Astrocyte (in vitro differentiated cells and primary cell): Measurements from ENCODE around the gene SCN8A. TPM values are rescaled to one million over a fixed set of nuclear protein-coding genes. Genes with fewer than 3 reads are reported as not detected.

Source experiments
- DNase-seq: peaks from one replicate; pipeline ENCODE4 v3.0.0-alpha.2; 2010; ENCODE audit warnings: low read depth
- FAIRE-seq: peaks from 2 replicates; lab custom pipeline; 2011; peaks lifted over from hg19 to GRCh38; lab: Jason Lieb, UNC
- H2AFZ ChIP-seq: 2 replicates; pipeline ENCODE4 v1.6.0; 2012; ENCODE audit warnings: low read depth, low read length, inconsistent platforms
- H3K27ac ChIP-seq: 2 replicates; pipeline ENCODE4 v1.5.1; 2011; ENCODE audit warnings: low read depth, low read length, inconsistent platforms
- H3K27me3 ChIP-seq: 2 replicates; pipeline ENCODE4 v1.6.0; 2011; ENCODE audit warnings: low read length, inconsistent platforms; ENCODE audit not compliant: insufficient read depth
- H3K36me3 ChIP-seq: 2 replicates; pipeline ENCODE4 v1.5.1; 2011; ENCODE audit warnings: low read length, inconsistent platforms; ENCODE audit not compliant: insufficient read depth
- H3K4me1 ChIP-seq: 2 replicates; pipeline ENCODE4 v1.5.1; 2011; ENCODE audit warnings: low read length, inconsistent platforms; ENCODE audit not compliant: insufficient read depth
- H3K4me2 ChIP-seq: 2 replicates; pipeline ENCODE4 v1.6.0; 2012; ENCODE audit warnings: low read length, inconsistent platforms
- H3K4me3 ChIP-seq: 2 replicates; pipeline ENCODE4 v1.5.1; 2011; ENCODE audit warnings: low read depth, mild to moderate bottlenecking, low read length, inconsistent platforms; ENCODE audit not compliant: insufficient read depth
- H3K79me2 ChIP-seq: 2 replicates; pipeline ENCODE4 v1.6.0; 2012; ENCODE audit warnings: mild to moderate bottlenecking, low read length, inconsistent platforms; ENCODE audit not compliant: insufficient read depth
- H3K9ac ChIP-seq: 2 replicates; pipeline ENCODE4 v1.6.0; 2012; ENCODE audit warnings: mild to moderate bottlenecking, low read length, inconsistent platforms
- H3K9me3 ChIP-seq: 2 replicates; pipeline ENCODE4 v1.5.1; 2012; ENCODE audit warnings: low read depth, mild to moderate bottlenecking, low read length, inconsistent platforms; ENCODE audit not compliant: insufficient read depth
- H4K20me1 ChIP-seq: 2 replicates; pipeline ENCODE4 v1.6.0; 2012; ENCODE audit warnings: low read length, inconsistent platforms; ENCODE audit not compliant: insufficient read depth
- H3K27ac Mint-ChIP-seq: one replicate; pipeline ENCODE4 v1.8.0; 2021; ENCODE audit warnings: mild to moderate bottlenecking, mixed read lengths; ENCODE audit not compliant: unreplicated experiment
- H3K27me3 Mint-ChIP-seq: one replicate; pipeline ENCODE4 v1.8.0; 2021; ENCODE audit warnings: low read depth, mixed read lengths; ENCODE audit not compliant: unreplicated experiment
- H3K36me3 Mint-ChIP-seq: one replicate; pipeline ENCODE4 v1.8.0; 2021; ENCODE audit warnings: low read depth, mixed read lengths; ENCODE audit not compliant: unreplicated experiment
- H3K4me1 Mint-ChIP-seq: one replicate; pipeline ENCODE4 v1.8.0; 2021; ENCODE audit warnings: low read depth, mixed read lengths; ENCODE audit not compliant: unreplicated experiment
- H3K4me3 Mint-ChIP-seq: one replicate; pipeline ENCODE4 v1.8.0; 2021; ENCODE audit warnings: mild to moderate bottlenecking, moderate library complexity, mixed read lengths; ENCODE audit not compliant: unreplicated experiment
- H3K9me3 Mint-ChIP-seq: one replicate; pipeline ENCODE4 v1.8.0; 2021; ENCODE audit warnings: mild to moderate bottlenecking, mixed read lengths; ENCODE audit not compliant: unreplicated experiment
- EZH2 ChIP-seq: IDR thresholded peaks from 2 replicates; pipeline ENCODE4 v1.6.1; 2012; ENCODE audit warnings: mild to moderate bottlenecking, low read length, inconsistent platforms; ENCODE audit not compliant: insufficient read depth
- total RNA-seq: library from RNA; stranded (reverse); gene quantifications from 2 replicates; pipeline ENCODE4 v1.2.1, GENCODE V29; 2021
- TF ChIP-seq, protein P1 (sequence below): IDR thresholded peaks from 2 replicates; pipeline ENCODE4 v1.5.1; 2011; ENCODE audit warnings: low read depth, mild to moderate bottlenecking, inconsistent platforms, low read length, moderate library complexity; ENCODE audit not compliant: insufficient read depth

SCN8A gene
- total RNA-seq, 1 donor from 2014 or later, result 6.5 TPM

GRCh38 chr12:51763743-51764142 lies 172.7 kb downstream of the SCN8A start:
- no peaks in the 10 kb centered on the region for H3K4me1 Mint-ChIP-seq
- H3K4me3 ChIP-seq, result no peak overlapping the region
- no peaks in the 10 kb centered on the region for H4K20me1 ChIP-seq
- no peaks in the 10 kb centered on the region for H3K4me1 ChIP-seq
- no peak overlapping the region for H2AFZ ChIP-seq
- H3K4me3 Mint-ChIP-seq, result no peak overlapping the region
- no peaks in the 10 kb centered on the region for H3K27me3 Mint-ChIP-seq
- no peak for DNase-seq
- no peaks in the 10 kb centered on the region for H3K36me3 ChIP-seq
- H3K9ac ChIP-seq, result no peak overlapping the region
- no peak for FAIRE-seq
- no peaks in the 10 kb centered on the region for H3K79me2 ChIP-seq
- no peak overlapping the region for H3K27ac ChIP-seq
- no peak overlapping the region for H3K4me2 ChIP-seq
- H3K27me3 ChIP-seq, result no peaks in the 10 kb centered on the region
- H3K9me3 Mint-ChIP-seq, result no peaks in the 10 kb centered on the region
- H3K9me3 ChIP-seq, result no peaks in the 10 kb centered on the region
- H3K27ac Mint-ChIP-seq, result no peak overlapping the region
- TF ChIP-seq EZH2, result no peak
- TF ChIP-seq, protein P1, sequence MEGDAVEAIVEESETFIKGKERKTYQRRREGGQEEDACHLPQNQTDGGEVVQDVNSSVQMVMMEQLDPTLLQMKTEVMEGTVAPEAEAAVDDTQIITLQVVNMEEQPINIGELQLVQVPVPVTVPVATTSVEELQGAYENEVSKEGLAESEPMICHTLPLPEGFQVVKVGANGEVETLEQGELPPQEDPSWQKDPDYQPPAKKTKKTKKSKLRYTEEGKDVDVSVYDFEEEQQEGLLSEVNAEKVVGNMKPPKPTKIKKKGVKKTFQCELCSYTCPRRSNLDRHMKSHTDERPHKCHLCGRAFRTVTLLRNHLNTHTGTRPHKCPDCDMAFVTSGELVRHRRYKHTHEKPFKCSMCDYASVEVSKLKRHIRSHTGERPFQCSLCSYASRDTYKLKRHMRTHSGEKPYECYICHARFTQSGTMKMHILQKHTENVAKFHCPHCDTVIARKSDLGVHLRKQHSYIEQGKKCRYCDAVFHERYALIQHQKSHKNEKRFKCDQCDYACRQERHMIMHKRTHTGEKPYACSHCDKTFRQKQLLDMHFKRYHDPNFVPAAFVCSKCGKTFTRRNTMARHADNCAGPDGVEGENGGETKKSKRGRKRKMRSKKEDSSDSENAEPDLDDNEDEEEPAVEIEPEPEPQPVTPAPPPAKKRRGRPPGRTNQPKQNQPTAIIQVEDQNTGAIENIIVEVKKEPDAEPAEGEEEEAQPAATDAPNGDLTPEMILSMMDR, result no peak
- H3K36me3 Mint-ChIP-seq, result peaks cover 6% of the 10 kb centered on the region

GRCh38 chr12:51766067-51766676 lies 175.1 kb downstream of the SCN8A start:
- no peak for FAIRE-seq
- Histone ChIP-seq H3K4me3 (no peak overlapping the region), H3K27ac (no peak overlapping the region), H4K20me1 (no peaks in the 10 kb centered on the region), H2AFZ (no peak overlapping the region), H3K4me1 (no peaks in the 10 kb centered on the region), H3K36me3 (no peaks in the 10 kb centered on the region), H3K79me2 (no peaks in the 10 kb centered on the region), H3K27me3 (no peaks in the 10 kb centered on the region), H3K9me3 (no peaks in the 10 kb centered on the region), H3K4me2 (no peak overlapping the region), H3K9ac (no peak overlapping the region)
- no peaks in the 10 kb centered on the region for H3K27me3 Mint-ChIP-seq
- H3K36me3 Mint-ChIP-seq, result peaks cover 15% of the 10 kb centered on the region
- H3K4me1 Mint-ChIP-seq, result no peaks in the 10 kb centered on the region
- no peak overlapping the region for H3K27ac Mint-ChIP-seq
- no peaks in the 10 kb centered on the region for H3K9me3 Mint-ChIP-seq
- H3K4me3 Mint-ChIP-seq, result no peak overlapping the region
- TF ChIP-seq, protein P1, result no peak
- TF ChIP-seq EZH2, result no peak
- DNase-seq, result no peak

- Mint-ChIP-seq H3K9me3 (peaks cover 4% of the 10 kb centered on the region), H3K27me3 (no peaks in the 10 kb centered on the region), H3K4me1 (peaks cover 1% of the 10 kb centered on the region), H3K36me3 (peaks cover 33% of the 10 kb centered on the region), H3K27ac (no peak overlapping the region), H3K4me3 (no peak overlapping the region)
- Histone ChIP-seq H3K9me3 (peaks cover 6% of the 10 kb centered on the region), H3K4me3 (no peak overlapping the region), H4K20me1 (no peaks in the 10 kb centered on the region), H3K36me3 (peaks cover 3% of the 10 kb centered on the region), H3K9ac (no peak overlapping the region), H2AFZ (no peak overlapping the region), H3K27me3 (no peaks in the 10 kb centered on the region), H3K4me1 (no peaks in the 10 kb centered on the region), H3K4me2 (no peak overlapping the region), H3K27ac (no peak overlapping the region), H3K79me2 (no peaks in the 10 kb centered on the region)
- FAIRE-seq (no peak), DNase-seq (no peak)
- no peak for TF ChIP-seq EZH2
- TF ChIP-seq, protein P1, result no peak
These were observed 180.0 kb downstream of the SCN8A start for GRCh38 chr12:51771008-51771407.
